Measurements from ENCODE around the gene GZMB.

GZMB gene, protein sequence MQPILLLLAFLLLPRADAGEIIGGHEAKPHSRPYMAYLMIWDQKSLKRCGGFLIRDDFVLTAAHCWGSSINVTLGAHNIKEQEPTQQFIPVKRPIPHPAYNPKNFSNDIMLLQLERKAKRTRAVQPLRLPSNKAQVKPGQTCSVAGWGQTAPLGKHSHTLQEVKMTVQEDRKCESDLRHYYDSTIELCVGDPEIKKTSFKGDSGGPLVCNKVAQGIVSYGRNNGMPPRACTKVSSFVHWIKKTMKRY

DNA sequence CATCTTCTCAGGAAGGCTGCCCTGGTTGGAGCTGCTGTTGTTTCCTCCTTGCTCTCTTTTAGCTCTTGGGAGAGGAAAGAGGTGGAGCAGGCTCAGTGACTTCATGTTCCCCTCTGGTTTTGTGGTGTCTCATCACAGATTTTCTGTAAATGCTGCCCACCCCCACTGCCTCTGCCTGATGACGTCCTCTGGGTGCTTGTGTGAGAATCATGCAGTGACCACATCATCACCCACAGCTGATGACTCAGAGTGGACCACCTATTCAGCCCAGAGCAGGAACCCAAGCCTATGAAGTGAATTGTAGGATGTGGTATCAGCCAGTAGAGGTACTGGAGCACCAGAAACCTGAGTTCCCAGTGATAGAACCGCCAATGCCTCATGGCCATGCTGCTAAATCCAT, at the start of gene GZMB:
GZMB (minus strand) TSS at position 33 of the 400 bp plus-strand sequence; CDS start at position 3, 30 bp downstream.
- no peaks in the 10 kb centered on the region for H3K9me3 ChIP-seq (ENCODE audit: low read depth, low read length)
- no peak within 1 kb of the TSS for H3K27ac ChIP-seq
- no peak for TF ChIP-seq POLR2AphosphoS5 (IDR thresholded peaks at IDR 0.05; ENCODE audit: borderline replicate concordance, low read depth, low read length)
- no peak for TF ChIP-seq EZH2 (IDR thresholded peaks at IDR 0.05)
- TF ChIP-seq FOXP2 (optimal IDR thresholded peaks at IDR 0.05; ENCODE audit: control extremely low read depth, extremely low read length, insufficient read depth), result no peak
- no peak for DNase-seq (ENCODE audit: low read depth, low spot score)
- no peaks in the 10 kb centered on the region for H3K36me3 ChIP-seq (ENCODE audit: insufficient read depth, low read length)
- no peak within 1 kb of the TSS for H3K4me3 ChIP-seq
- no peak within 1 kb of the TSS for H3K9ac ChIP-seq (ENCODE audit: insufficient read length)

DNA sequence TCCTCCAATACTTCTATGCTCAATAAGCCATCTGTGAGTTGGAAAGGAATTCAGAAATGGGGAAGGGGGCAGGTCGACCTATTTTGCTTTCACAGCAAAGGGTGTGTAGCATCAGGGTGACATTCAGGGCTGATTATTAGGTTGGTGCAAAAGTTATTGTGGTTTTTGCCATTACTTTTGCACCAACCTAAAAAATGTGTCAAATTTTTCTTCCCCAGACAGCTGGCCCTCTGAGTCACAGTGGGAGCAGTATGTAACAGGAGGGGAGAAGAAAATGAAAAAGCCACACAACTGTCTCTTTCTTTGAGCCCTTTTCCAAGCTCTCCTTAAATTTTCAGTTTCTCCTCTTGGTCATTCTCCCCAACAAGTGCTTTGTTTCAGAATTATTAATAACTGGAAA, 47.1 kb upstream of the GZMB start:
- DNase-seq (ENCODE audit: low read depth, low spot score), result no peak
- Histone ChIP-seq H3K9ac (ENCODE audit: insufficient read length) (no peak overlapping the region), H3K36me3 (ENCODE audit: insufficient read depth, low read length) (no peaks in the 10 kb centered on the region), H3K27ac (no peak overlapping the region), H3K4me3 (no peak overlapping the region), H3K9me3 (ENCODE audit: low read depth, low read length) (no peaks in the 10 kb centered on the region)
- TF ChIP-seq EZH2 (IDR thresholded peaks at IDR 0.05) (no peak), POLR2AphosphoS5 (IDR thresholded peaks at IDR 0.05; ENCODE audit: borderline replicate concordance, low read depth, low read length) (no peak), FOXP2 (optimal IDR thresholded peaks at IDR 0.05; ENCODE audit: control extremely low read depth, extremely low read length, insufficient read depth) (no peak)

DNA sequence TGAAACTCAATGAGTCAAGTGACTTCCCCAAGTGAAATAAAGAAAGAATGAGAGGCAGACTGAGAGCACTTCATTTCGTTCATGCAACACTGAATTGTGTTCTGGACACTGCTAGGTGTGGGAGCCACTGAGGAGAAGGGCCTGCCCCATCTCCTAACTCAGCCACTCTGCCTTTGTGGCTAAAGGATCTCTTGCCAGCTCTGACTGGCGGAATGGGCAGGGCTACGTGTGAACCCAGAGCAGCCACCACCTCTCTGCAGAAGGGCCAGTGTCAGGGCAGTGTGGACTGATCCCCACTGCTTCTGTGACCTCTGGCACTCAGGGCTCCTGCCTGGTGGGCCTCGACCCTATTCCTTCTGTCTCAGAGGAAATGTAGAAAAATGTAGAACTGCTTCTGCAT, 46.5 kb upstream of the GZMB start:
- no peak for DNase-seq (ENCODE audit: low read depth, low spot score)
- Histone ChIP-seq H3K27ac (no peak overlapping the region), H3K36me3 (ENCODE audit: insufficient read depth, low read length) (no peaks in the 10 kb centered on the region), H3K9ac (ENCODE audit: insufficient read length) (no peak overlapping the region), H3K9me3 (ENCODE audit: low read depth, low read length) (no peaks in the 10 kb centered on the region), H3K4me3 (no peak overlapping the region)
- TF ChIP-seq FOXP2 (optimal IDR thresholded peaks at IDR 0.05; ENCODE audit: control extremely low read depth, extremely low read length, insufficient read depth) (no peak), POLR2AphosphoS5 (IDR thresholded peaks at IDR 0.05; ENCODE audit: borderline replicate concordance, low read depth, low read length) (no peak), EZH2 (IDR thresholded peaks at IDR 0.05) (no peak)

DNA sequence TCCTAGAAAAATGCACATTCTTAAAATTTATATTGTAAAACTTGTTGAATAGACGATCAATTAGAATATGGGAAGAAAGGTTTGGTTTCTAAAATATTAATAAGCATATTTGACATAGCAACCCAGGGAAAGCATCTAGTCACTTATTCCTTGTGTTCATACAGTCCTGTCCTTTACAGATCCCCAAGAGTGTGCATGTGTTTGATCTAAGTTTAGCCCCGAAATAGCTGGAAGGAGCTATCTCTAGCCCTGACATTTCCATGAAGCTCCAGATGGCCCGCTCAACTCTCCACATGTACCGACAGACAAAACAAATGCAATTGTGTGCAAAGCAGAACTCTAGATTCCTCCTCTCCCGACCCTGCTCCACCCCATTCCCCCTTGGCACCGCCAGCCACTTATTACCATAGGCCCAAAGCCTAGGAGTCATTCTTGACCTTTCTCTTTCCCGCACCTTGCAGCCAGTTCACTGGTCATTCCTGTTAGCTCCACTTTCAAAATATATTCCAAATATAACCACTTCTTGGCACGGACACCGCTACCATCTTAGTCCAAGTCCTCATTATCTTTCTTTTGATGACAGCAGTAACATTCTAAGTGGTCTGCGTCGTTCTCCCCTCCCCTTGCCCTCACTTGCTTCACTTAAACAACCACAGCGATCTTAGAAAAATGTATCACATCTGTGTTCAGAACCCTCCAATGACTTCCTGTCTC, 45.4 kb upstream of the GZMB start:
- Histone ChIP-seq H3K9me3 (ENCODE audit: low read depth, low read length) (no peaks in the 10 kb centered on the region), H3K9ac (ENCODE audit: insufficient read length) (no peak overlapping the region), H3K27ac (no peak overlapping the region), H3K4me3 (no peak overlapping the region), H3K36me3 (ENCODE audit: insufficient read depth, low read length) (no peaks in the 10 kb centered on the region)
- TF ChIP-seq EZH2 (IDR thresholded peaks at IDR 0.05) (no peak), POLR2AphosphoS5 (IDR thresholded peaks at IDR 0.05; ENCODE audit: borderline replicate concordance, low read depth, low read length) (no peak), FOXP2 (optimal IDR thresholded peaks at IDR 0.05; ENCODE audit: control extremely low read depth, extremely low read length, insufficient read depth) (no peak)
- no peak for DNase-seq (ENCODE audit: low read depth, low spot score)

DNA sequence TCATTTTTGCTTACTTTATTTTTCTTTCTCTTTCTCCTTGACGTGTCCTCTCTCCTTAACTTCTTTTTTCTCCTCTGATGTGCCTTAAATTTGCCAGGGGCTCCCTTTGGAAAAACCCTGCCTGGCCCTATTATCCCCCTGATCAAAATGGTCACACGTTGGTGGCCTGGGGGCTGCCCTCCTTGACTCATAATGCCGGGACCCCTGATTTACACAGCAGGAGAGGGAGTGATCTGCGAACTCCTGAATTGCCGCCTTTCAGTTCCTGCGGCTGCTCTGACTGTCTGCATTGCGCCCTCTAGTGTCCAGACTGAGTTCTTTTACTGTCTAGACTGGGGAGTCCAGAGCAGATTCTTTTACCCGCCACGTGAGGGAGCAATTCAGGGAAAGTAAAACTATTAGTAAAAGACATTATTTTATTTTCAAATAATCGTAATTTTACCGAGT, 44.8 kb upstream of the GZMB start:
- Histone ChIP-seq H3K36me3 (ENCODE audit: insufficient read depth, low read length) (no peaks in the 10 kb centered on the region), H3K9me3 (ENCODE audit: low read depth, low read length) (no peaks in the 10 kb centered on the region), H3K27ac (no peak overlapping the region), H3K9ac (ENCODE audit: insufficient read length) (peak overlapping the region; percentile 49), H3K4me3 (peak overlapping the region; percentile 53)
- TF ChIP-seq POLR2AphosphoS5 (IDR thresholded peaks at IDR 0.05; ENCODE audit: borderline replicate concordance, low read depth, low read length), result no peak
- TF ChIP-seq EZH2 (IDR thresholded peaks at IDR 0.05), result no peak
- no peak for TF ChIP-seq FOXP2 (optimal IDR thresholded peaks at IDR 0.05; ENCODE audit: control extremely low read depth, extremely low read length, insufficient read depth)
- DNase-seq (ENCODE audit: low read depth, low spot score), result peak; percentile 71

DNA sequence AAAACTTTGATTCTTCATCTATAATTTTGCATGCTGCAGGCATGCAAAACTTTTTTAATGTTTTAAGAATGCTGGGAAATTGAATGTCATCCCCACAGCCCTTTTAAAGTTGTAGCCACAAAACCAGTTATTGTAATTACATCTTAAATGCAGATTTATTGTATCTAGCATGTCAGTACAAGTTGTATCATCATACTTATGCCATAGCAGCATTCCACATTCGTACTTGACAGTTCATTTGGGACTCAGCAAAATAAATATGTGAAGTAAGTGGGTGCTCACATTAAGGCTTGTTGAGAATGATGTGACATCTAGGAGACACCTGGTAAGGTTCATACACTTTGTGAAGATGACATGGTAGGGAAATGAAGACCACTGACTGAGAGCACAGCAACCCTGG, 44.0 kb upstream of the GZMB start:
- Histone ChIP-seq H3K4me3 (no peak overlapping the region), H3K36me3 (ENCODE audit: insufficient read depth, low read length) (no peaks in the 10 kb centered on the region), H3K9me3 (ENCODE audit: low read depth, low read length) (no peaks in the 10 kb centered on the region), H3K27ac (no peak overlapping the region), H3K9ac (ENCODE audit: insufficient read length) (no peak overlapping the region)
- DNase-seq (ENCODE audit: low read depth, low spot score), result no peak
- TF ChIP-seq FOXP2 (optimal IDR thresholded peaks at IDR 0.05; ENCODE audit: control extremely low read depth, extremely low read length, insufficient read depth), result no peak
- no peak for TF ChIP-seq POLR2AphosphoS5 (IDR thresholded peaks at IDR 0.05; ENCODE audit: borderline replicate concordance, low read depth, low read length)
- TF ChIP-seq EZH2 (IDR thresholded peaks at IDR 0.05), result no peak

DNA sequence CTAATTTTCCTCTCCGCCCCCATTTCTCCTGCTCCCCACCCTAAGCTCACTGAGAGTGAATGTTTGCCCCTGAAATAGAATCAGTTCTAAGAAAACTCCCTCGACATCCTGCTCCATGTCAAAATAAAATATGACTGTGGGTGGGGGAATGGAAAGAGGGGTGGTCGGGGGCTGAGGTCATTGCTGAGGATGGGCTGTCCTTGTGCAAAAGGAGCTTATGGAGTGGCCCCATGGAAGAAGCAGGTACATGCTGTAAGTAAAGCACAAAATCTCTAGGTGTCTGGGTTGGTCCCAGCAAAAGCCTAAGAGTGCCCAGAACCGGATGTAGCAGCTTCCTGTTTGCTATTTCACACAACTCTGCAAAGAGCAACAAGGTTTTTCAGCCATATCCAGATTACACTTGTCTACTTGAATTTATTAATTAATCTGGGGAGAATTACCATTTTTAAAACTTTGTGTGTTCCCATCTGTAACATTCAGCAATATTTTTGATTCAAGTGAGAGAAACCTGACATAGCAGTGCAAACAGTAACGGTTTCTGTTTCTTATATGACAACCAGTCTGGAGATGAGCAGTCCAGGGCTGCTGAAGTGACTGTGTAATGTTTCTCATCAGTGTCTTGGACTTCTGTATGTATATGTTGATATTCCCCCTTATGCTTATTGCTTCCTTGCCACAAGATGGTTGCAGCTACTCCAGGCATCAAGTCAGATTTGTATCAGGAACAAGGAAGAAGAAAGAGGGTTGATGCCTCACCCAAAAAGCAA, 40.4 kb upstream of the GZMB start:
- Histone ChIP-seq H3K27ac (no peak overlapping the region), H3K4me3 (no peak overlapping the region), H3K36me3 (ENCODE audit: insufficient read depth, low read length) (no peaks in the 10 kb centered on the region), H3K9me3 (ENCODE audit: low read depth, low read length) (no peaks in the 10 kb centered on the region), H3K9ac (ENCODE audit: insufficient read length) (no peak overlapping the region)
- no peak for DNase-seq (ENCODE audit: low read depth, low spot score)
- TF ChIP-seq POLR2AphosphoS5 (IDR thresholded peaks at IDR 0.05; ENCODE audit: borderline replicate concordance, low read depth, low read length) (no peak), FOXP2 (optimal IDR thresholded peaks at IDR 0.05; ENCODE audit: control extremely low read depth, extremely low read length, insufficient read depth) (no peak), EZH2 (IDR thresholded peaks at IDR 0.05) (no peak)

DNA sequence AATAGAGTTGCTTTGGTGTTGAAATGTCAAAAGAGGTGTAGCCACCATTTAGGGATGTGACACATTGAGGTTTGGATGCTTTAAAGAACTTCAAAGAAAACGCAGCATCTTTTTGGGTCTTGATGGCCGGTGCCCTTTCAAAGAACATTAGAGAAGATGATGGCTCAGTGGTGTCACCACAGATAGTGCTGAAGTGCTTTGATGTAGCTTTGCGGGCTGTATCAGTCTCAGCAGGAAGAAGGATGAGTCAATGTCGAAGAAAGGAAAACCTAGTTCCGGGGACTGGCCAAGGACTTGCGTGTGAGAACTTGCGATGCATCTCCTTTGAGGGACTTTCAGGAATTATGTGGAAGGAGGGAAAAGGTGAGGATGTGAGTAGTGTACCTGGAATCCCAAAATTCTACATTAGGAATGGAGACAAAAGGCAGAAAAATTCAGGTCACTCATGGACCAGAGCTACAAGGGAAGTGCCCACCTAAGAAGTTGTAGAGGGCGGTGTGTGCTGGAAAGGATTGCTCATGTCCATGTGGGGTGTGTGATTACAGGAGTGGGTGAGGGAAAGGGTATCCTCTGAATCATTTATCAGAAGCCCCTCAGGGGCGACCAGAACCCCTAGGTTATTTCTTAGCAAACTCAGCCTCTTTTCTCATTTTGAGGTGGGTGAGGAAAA, 39.7 kb upstream of the GZMB start:
- H3K27ac ChIP-seq, result no peak overlapping the region
- no peak for DNase-seq (ENCODE audit: low read depth, low spot score)
- no peak overlapping the region for H3K4me3 ChIP-seq
- no peak for TF ChIP-seq FOXP2 (optimal IDR thresholded peaks at IDR 0.05; ENCODE audit: control extremely low read depth, extremely low read length, insufficient read depth)
- no peak for TF ChIP-seq POLR2AphosphoS5 (IDR thresholded peaks at IDR 0.05; ENCODE audit: borderline replicate concordance, low read depth, low read length)
- TF ChIP-seq EZH2 (IDR thresholded peaks at IDR 0.05), result no peak
- H3K9me3 ChIP-seq (ENCODE audit: low read depth, low read length), result no peaks in the 10 kb centered on the region
- H3K9ac ChIP-seq (ENCODE audit: insufficient read length), result no peak overlapping the region
- no peaks in the 10 kb centered on the region for H3K36me3 ChIP-seq (ENCODE audit: insufficient read depth, low read length)

All from SK-N-MC (cell line).